GM12891 (cell line): ENCODE data around the gene UBR4.

Source experiments
- PAX5 ChIP-seq: IDR thresholded peaks from 2 replicates; pipeline ENCODE4 v1.6.1; 2011; ENCODE audit warnings: low read length, moderate library complexity, mild to moderate bottlenecking; ENCODE audit not compliant: insufficient read depth, severe bottlenecking
- POLR2A ChIP-seq: IDR thresholded peaks from 2 replicates; pipeline ENCODE4 v1.6.1; 2011; ENCODE audit warnings: low read depth, low read length, control low read depth
- POLR2AphosphoS5 ChIP-seq: IDR thresholded peaks from 2 replicates; pipeline ENCODE4 v1.6.1; 2011; ENCODE audit warnings: low read depth, low read length, control low read depth
- TAF1 ChIP-seq: IDR thresholded peaks from 2 replicates; pipeline ENCODE4 v1.6.1; 2011; ENCODE audit warnings: low read depth, low read length, control low read depth

DNA sequence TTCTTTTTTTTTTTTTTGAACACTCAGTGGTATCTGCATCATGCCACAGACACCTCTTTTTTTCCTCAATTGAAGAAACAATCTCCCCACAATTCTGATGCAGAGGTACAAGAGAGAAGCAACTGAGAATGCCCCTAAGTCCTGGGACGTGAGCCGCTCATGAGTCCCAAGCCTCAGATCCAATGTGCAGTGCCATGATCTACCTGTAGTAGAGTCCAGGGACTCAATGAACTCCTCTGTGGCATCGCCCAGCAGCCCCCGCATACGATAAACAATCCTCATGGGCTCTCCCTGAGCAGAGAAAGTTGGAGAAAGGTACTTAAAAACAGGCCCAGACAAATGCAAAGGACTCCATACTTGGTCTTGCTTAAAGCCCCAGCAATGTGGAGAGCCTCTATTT is 113.1 kb downstream of the UBR4 start:
- TF ChIP-seq POLR2A: no peak
- TF ChIP-seq POLR2AphosphoS5: no peak
- TF ChIP-seq TAF1: no peak
- no peak for TF ChIP-seq PAX5
